Erythroblast (primary cell): ENCODE results near the gene YPEL2.

Source experiments
- DNase-seq, 2 experiments: peaks; one replicate each; lab custom pipeline; 2025; lab: John Stamatoyannopoulos, UW
- GATA1 ChIP-seq: IDR thresholded peaks from 2 replicates; pipeline ENCODE4 v1.6.1; 2011; ENCODE audit warnings: low read depth, mild to moderate bottlenecking, control low read depth, low read length, moderate library complexity
- POLR2A ChIP-seq: IDR thresholded peaks from 2 replicates; pipeline ENCODE4 v1.6.1; 2011; ENCODE audit warnings: mild to moderate bottlenecking, low read length

Gene YPEL2

GRCh38 chr17:59373882-59374495, 42.5 kb downstream of the YPEL2 start:
- TF ChIP-seq GATA1 (no peak), POLR2A (no peak)
- DNase-seq, result no peak

GRCh38 chr17:59374612-59375011, 43.2 kb downstream of the YPEL2 start:
- no peak for DNase-seq
- TF ChIP-seq POLR2A (no peak), GATA1 (no peak)

GRCh38 chr17:59375857-59376256, 44.4 kb downstream of the YPEL2 start:
- no peak for DNase-seq
- TF ChIP-seq POLR2A (no peak), GATA1 (no peak)

GRCh38 chr17:59376506-59376905, 45.1 kb downstream of the YPEL2 start:
- no peak for DNase-seq
- TF ChIP-seq POLR2A (no peak), GATA1 (no peak)

GRCh38 chr17:59377410-59377809, 46.0 kb downstream of the YPEL2 start:
- TF ChIP-seq GATA1, result no peak
- TF ChIP-seq POLR2A, result no peak
- DNase-seq, result no peak

GRCh38 chr17:59378675-59379074, 47.2 kb downstream of the YPEL2 start:
- no peak for DNase-seq
- TF ChIP-seq POLR2A, result no peak
- no peak for TF ChIP-seq GATA1

GRCh38 chr17:59380474-59380873, 49.0 kb downstream of the YPEL2 start:
- no peak for DNase-seq
- TF ChIP-seq POLR2A (no peak), GATA1 (no peak)

GRCh38 chr17:59381716-59382570, 50.5 kb downstream of the YPEL2 start:
- DNase-seq, result no peak
- TF ChIP-seq GATA1 (no peak), POLR2A (no peak)

- TF ChIP-seq POLR2A (no peak), GATA1 (no peak)
- DNase-seq, result no peak
Measured at GRCh38 chr17:59383893-59384292, 52.4 kb downstream of the YPEL2 start.

- no peak for DNase-seq
- TF ChIP-seq POLR2A (no peak), GATA1 (no peak)
Measured at GRCh38 chr17:59387351-59388068, 56.1 kb downstream of the YPEL2 start.

- TF ChIP-seq POLR2A (no peak), GATA1 (no peak)
- no peak for DNase-seq
Measured at GRCh38 chr17:59388069-59388556, 56.7 kb downstream of the YPEL2 start.

- DNase-seq, result no peak
- no peak for TF ChIP-seq GATA1
- no peak for TF ChIP-seq POLR2A
Measured at GRCh38 chr17:59389066-59389465, 57.6 kb downstream of the YPEL2 start.

- DNase-seq, result no peak
- TF ChIP-seq POLR2A (no peak), GATA1 (no peak)
Measured at GRCh38 chr17:59391021-59391420, 59.6 kb downstream of the YPEL2 start.
